ENCODE results near the gene ZDHHC14.

- TF ChIP-seq POLR2A (IDR thresholded peaks at IDR 0.05; ENCODE audit: low read length) (no peak), GATA1 (IDR thresholded peaks at IDR 0.05; ENCODE audit: low read depth, low read length) (no peak)
Observed at GRCh38 chr6:157569543-157569942, 188.6 kb downstream of the ZDHHC14 start.
